Activated T-cell treated with anti-CD3 and anti-CD28 coated beads for 1 hour (primary cell): Measurements from ENCODE around the gene PRAC1.
A peak's percentile ranks its signal among the peaks of the same experiment; 100 is the strongest.

ENCODE experiments used
- DNase-seq: peaks from one replicate; pipeline ENCODE4 v3.0.0-alpha.2; 2020; ENCODE audit warnings: low read depth

Gene PRAC1

GRCh38 chr17:48704361-48705248 lies 17.7 kb downstream of the PRAC1 start:
- no peak for DNase-seq

GRCh38 chr17:48701864-48702532 lies 20.3 kb downstream of the PRAC1 start:
- no peak for DNase-seq

GRCh38 chr17:48693178-48693577 lies 29.1 kb downstream of the PRAC1 start:
- no peak for DNase-seq

GRCh38 chr17:48692049-48692448 lies 30.3 kb downstream of the PRAC1 start:
- no peak for DNase-seq

GRCh38 chr17:48690655-48691054 lies 31.7 kb downstream of the PRAC1 start:
- no peak for DNase-seq

- DNase-seq = no peak
These were observed 40.7 kb downstream of the PRAC1 start for GRCh38 chr17:48681609-48682008.

GRCh38 chr17:48679385-48680096 lies 42.8 kb downstream of the PRAC1 start:
- DNase-seq = no peak

GRCh38 chr17:48678141-48678971 lies 44.0 kb downstream of the PRAC1 start:
- DNase-seq = peak; percentile 58

- DNase-seq = no peak
These were observed 45.3 kb downstream of the PRAC1 start for GRCh38 chr17:48676963-48677558.

- no peak for DNase-seq
These were observed 50.0 kb downstream of the PRAC1 start for GRCh38 chr17:48672340-48672739.
